Measurements from ENCODE around the gene VIL1. TPM values are rescaled to one million over a fixed set of nuclear protein-coding genes. Genes with fewer than 3 reads are reported as not detected.

VIL1 gene
- total and polyA plus RNA-seq, 2 of the 13 experiments (the other 11 are each of a cell fraction or from before 2014, with no cell fraction given), result 287 to 301 TPM

DNA sequence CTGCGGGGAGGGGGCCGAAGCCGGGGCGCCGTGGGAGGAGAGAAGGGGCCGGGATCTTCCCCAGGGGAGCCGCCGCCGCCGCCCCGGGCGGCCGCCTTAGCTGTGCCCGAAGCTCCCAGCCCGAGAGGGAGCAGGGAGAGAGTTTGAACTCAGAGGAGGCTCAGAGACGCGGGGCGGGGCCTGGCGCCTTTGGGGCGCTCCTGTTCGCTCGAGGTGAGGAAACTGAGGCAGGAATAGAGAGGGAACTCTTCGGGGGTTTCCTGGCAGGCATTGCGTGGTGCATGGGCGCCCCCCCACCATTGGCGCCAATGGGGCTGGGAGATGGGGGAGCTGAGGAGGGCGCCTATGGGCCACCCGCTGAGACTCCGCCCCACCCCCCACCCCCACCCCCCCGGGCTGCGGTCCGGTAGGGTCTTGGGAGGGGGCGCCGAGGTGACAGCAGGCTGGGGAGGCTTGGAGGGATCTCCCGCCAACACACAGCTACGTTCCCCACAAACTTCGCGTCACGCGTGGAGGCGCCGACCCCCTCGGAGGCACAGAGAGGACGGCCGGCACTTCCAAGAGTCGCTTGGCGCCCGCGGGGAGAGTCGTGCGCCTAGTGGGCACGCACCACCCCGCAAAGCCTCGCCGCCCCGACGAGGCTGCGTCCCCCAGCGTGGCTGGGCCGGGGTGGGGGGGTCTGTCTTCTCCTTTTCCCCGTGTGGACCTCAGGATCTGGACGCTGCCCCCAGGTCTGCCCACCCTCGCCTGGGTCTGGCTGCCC, 18.6 kb upstream of the VIL1 start (continued):
- TF ChIP-seq ZNF562 (CRISPR knock-in tag; IDR thresholded peaks at IDR 0.05; ENCODE audit: borderline replicate concordance) (no peak), FOXM1 (CRISPR knock-in tag; IDR thresholded peaks at IDR 0.05) (0 out of 2 replicates have a peak, but pooled peaks have one; percentile 6), SALL2 (CRISPR knock-in tag; IDR thresholded peaks at IDR 0.05) (peak; percentile 10; the same call in 1 of the 2 replicates), EHMT2 (IDR thresholded peaks at IDR 0.05; ENCODE audit: borderline replicate concordance, low read depth, low read length) (no peak), ZNF672 (CRISPR knock-in tag; IDR thresholded peaks at IDR 0.05) (no peak), ZNF577 (CRISPR knock-in tag; IDR thresholded peaks at IDR 0.05; ENCODE audit: borderline replicate concordance, low read depth) (no peak), HNRNPK (IDR thresholded peaks at IDR 0.05; ENCODE audit: low read depth, low read length, poor library complexity, severe bottlenecking) (peak; percentile 92), HNF4G (IDR thresholded peaks at IDR 0.05; ENCODE audit: borderline replicate concordance, low read depth, low read length) (no peak), HNF4G (CRISPR knock-in tag; IDR thresholded peaks at IDR 0.05; ENCODE audit: borderline replicate concordance, low read depth) (no peak), ISL2 (CRISPR knock-in tag; IDR thresholded peaks at IDR 0.05) (no peak), ZFP36L1 (CRISPR knock-in tag; IDR thresholded peaks at IDR 0.05) (peak; percentile 77; the same call in 1 of the 2 replicates), MTA1 (CRISPR knock-in tag; IDR thresholded peaks at IDR 0.05; ENCODE audit: borderline replicate concordance) (peak; percentile 89; the same call in 1 of the 2 replicates), ETV6 (CRISPR knock-in tag; conservative IDR thresholded peaks at IDR 0.05) (peak; percentile 65), ZNF749 (CRISPR knock-in tag; IDR thresholded peaks at IDR 0.05; ENCODE audit: borderline replicate concordance) (peak; percentile 90; the same call in 1 of the 2 replicates), ZNF704 (CRISPR knock-in tag; IDR thresholded peaks at IDR 0.05; ENCODE audit: borderline replicate concordance) (no peak), ZNF484 (CRISPR knock-in tag; IDR thresholded peaks at IDR 0.05; ENCODE audit: borderline replicate concordance, low read depth) (no peak), ZNF550 (CRISPR knock-in tag; IDR thresholded peaks at IDR 0.05; ENCODE audit: borderline replicate concordance) (no peak), BORCS8-MEF2B (CRISPR knock-in tag; IDR thresholded peaks at IDR 0.05) (peak; percentile 68), SP140L (CRISPR knock-in tag; IDR thresholded peaks at IDR 0.05; ENCODE audit: borderline replicate concordance) (no peak), GMEB2 (CRISPR knock-in tag; IDR thresholded peaks at IDR 0.05; ENCODE audit: low read depth) (peak; percentile 47; the same call in 1 of the 2 replicates), TAF1 (CRISPR knock-in tag; IDR thresholded peaks at IDR 0.05) (peak; percentile 85), ZNF597 (CRISPR knock-in tag; IDR thresholded peaks at IDR 0.05) (no peak)
- TF ChIP-seq, protein P1, sequence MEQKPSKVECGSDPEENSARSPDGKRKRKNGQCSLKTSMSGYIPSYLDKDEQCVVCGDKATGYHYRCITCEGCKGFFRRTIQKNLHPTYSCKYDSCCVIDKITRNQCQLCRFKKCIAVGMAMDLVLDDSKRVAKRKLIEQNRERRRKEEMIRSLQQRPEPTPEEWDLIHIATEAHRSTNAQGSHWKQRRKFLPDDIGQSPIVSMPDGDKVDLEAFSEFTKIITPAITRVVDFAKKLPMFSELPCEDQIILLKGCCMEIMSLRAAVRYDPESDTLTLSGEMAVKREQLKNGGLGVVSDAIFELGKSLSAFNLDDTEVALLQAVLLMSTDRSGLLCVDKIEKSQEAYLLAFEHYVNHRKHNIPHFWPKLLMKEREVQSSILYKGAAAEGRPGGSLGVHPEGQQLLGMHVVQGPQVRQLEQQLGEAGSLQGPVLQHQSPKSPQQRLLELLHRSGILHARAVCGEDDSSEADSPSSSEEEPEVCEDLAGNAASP (CRISPR knock-in tag; IDR thresholded peaks at IDR 0.05; ENCODE audit: borderline replicate concordance), result no peak

Data from HepG2 (cell line).